Body of pancreas (tissue), 4 donors: ENCODE measurements around the gene ARHGAP20. TPM values are rescaled to one million over a fixed set of nuclear protein-coding genes. Genes with fewer than 3 reads are reported as not detected.

Experiments used
- ATAC-seq: fragments of 150-250 bp; one replicate; pipeline ENCODE4 v1.9.1; 2016
- DNase-seq, 4 donors: peaks; one replicate each; pipeline ENCODE4 v3.0.0-alpha.2; 2019
- H3K27ac ChIP-seq, 4 donors: fragments of 200-600 bp; sonication (generic); 1 replicate in 3 of 4; 2 replicates in 1 of 4; pipeline versions ENCODE4 v1.5.1 to v1.6.1; 2016 to 2019; ENCODE audit warnings: mild to moderate bottlenecking in 1 of 4, mixed read lengths in 1 of 4, moderate library complexity in 1 of 4
- H3K27me3 ChIP-seq, 2 donors: fragments of 200-600 bp; sonication (generic); one replicate each; pipeline ENCODE4 v1.6.0; 2016; ENCODE audit warnings: mild to moderate bottlenecking in 1 of 2
- H3K36me3 ChIP-seq, 2 donors: fragments of 200-600 bp; sonication (generic); replicated peaks in 1 of 2; 2 replicates each; pipeline ENCODE4 v1.5.1; 2016; ENCODE audit warnings: low read depth in 2 of 2; ENCODE audit not compliant: insufficient read depth in 1 of 2
- H3K4me1 ChIP-seq: fragments of 200-600 bp; sonication (generic); one replicate; pipeline ENCODE4 v1.6.0; 2016
- H3K4me3 ChIP-seq, 2 donors: fragments of 200-600 bp; sonication (generic); 1 replicate in 1 of 2; 2 replicates in 1 of 2; pipeline ENCODE4 v1.5.1; 2016 to 2019
- H3K9me3 ChIP-seq, 3 donors: fragments of 200-600 bp; sonication (generic); 1 replicate in 2 of 3; 2 replicates in 1 of 3; pipeline ENCODE4 v1.5.1; 2016
- CTCF ChIP-seq, 7 experiments: fragments of 450-650 bp in 4 of 7; fragments of 200-600 bp in 3 of 7; sonication (generic) in 3 of 7; IDR thresholded peaks; one replicate each; pipeline ENCODE4 v1.5.1; 2016 to 2019; ENCODE audit warnings: antibody characterized with exemption in 7 of 7
- POLR2A ChIP-seq, 3 donors: fragments of 450-650 bp; IDR thresholded peaks; one replicate each; pipeline ENCODE4 v1.6.1; 2016; ENCODE audit warnings: antibody characterized with exemption in 3 of 3, mild to moderate bottlenecking in 2 of 3
- WGBS, 2 donors: methylation state at CpG; one replicate each; pipeline ENCODE4 v1.1.5; 2017; 5-methylcytosine and 5-hydroxymethylcytosine counted together
- intact Hi-C: fragments of 100-400 bp; cut with DNase I; formaldehyde crosslinking; loops from one replicate; pipeline ENCODE4 v1.15.1; 2023
- total RNA-seq, 2 donors: library from RNA; depleted of rRNA; stranded (reverse); fragments of >200 nt; gene quantifications; one replicate each; pipeline ENCODE4 v1.1.0, GENCODE V29; 2016

The ARHGAP20 gene
- total RNA-seq, 2 donors from 2014 or later: 0.52 to 1.3 TPM

GRCh38 chr11:110565357-110566336 is 146.6 kb downstream of the ARHGAP20 start:
- H3K4me3 ChIP-seq: no peak overlapping the region
- WGBS, 2 donors: 42 to 55% methylated on average over 16 of the region's 16 CpGs
- H3K9me3 ChIP-seq: no peaks in the 10 kb centered on the region
- H3K4me1 ChIP-seq: no peaks in the 10 kb centered on the region
- intact Hi-C loops: no loop called here
- no peak overlapping the region for H3K27ac ChIP-seq
- H3K36me3 ChIP-seq: no peaks in the 10 kb centered on the region
- DNase-seq (peak in 1 of 4 donors; percentile 12), ATAC-seq (no peak)
- TF ChIP-seq CTCF (IDR thresholded peaks at IDR 0.05) (no peak), POLR2A (IDR thresholded peaks at IDR 0.05) (no peak)
- no peaks in the 10 kb centered on the region for H3K27me3 ChIP-seq

GRCh38 chr11:110564676-110565356 is 147.4 kb downstream of the ARHGAP20 start:
- DNase-seq: no peak
- Histone ChIP-seq H3K27me3 (no peaks in the 10 kb centered on the region), H3K9me3 (no peaks in the 10 kb centered on the region), H3K36me3 (no peaks in the 10 kb centered on the region), H3K4me1 (no peaks in the 10 kb centered on the region), H3K4me3 (no peak overlapping the region), H3K27ac (no peak overlapping the region)
- ATAC-seq: no peak
- WGBS, 2 donors: 65 to 72% methylated on average over 8 of the region's 8 CpGs
- intact Hi-C loops: no loop called here
- TF ChIP-seq POLR2A (IDR thresholded peaks at IDR 0.05): no peak
- no peak for TF ChIP-seq CTCF (IDR thresholded peaks at IDR 0.05)

GRCh38 chr11:110544779-110545178 is 167.5 kb downstream of the ARHGAP20 start:
- no peaks in the 10 kb centered on the region for H3K27me3 ChIP-seq
- no peak for TF ChIP-seq CTCF (IDR thresholded peaks at IDR 0.05)
- no peak for TF ChIP-seq POLR2A (IDR thresholded peaks at IDR 0.05)
- intact Hi-C loops: no loop called here
- ATAC-seq (no peak), DNase-seq (no peak)
- no peaks in the 10 kb centered on the region for H3K4me1 ChIP-seq
- 64 to 92% methylated on average over 1 of the region's 1 CpG for WGBS, 2 donors
- H3K36me3 ChIP-seq: no peaks in the 10 kb centered on the region
- no peak overlapping the region for H3K4me3 ChIP-seq
- H3K27ac ChIP-seq: no peak overlapping the region
- no peaks in the 10 kb centered on the region for H3K9me3 ChIP-seq

- H3K36me3 ChIP-seq: no peaks in the 10 kb centered on the region
- no peaks in the 10 kb centered on the region for H3K4me1 ChIP-seq
- no peaks in the 10 kb centered on the region for H3K9me3 ChIP-seq
- TF ChIP-seq CTCF (IDR thresholded peaks at IDR 0.05): no peak
- no peak for TF ChIP-seq POLR2A (IDR thresholded peaks at IDR 0.05)
- intact Hi-C loops: no loop called here
- no peak overlapping the region for H3K4me3 ChIP-seq
- DNase-seq (no peak), ATAC-seq (no peak)
- H3K27ac ChIP-seq: no peak overlapping the region
- no peaks in the 10 kb centered on the region for H3K27me3 ChIP-seq
These were observed 174.1 kb downstream of the ARHGAP20 start for GRCh38 chr11:110538154-110538553.
